Panc1 (cell line): ENCODE data around the gene ACP7.

Experiments used
- POLR2AphosphoS5 ChIP-seq: IDR thresholded peaks from 2 replicates; pipeline ENCODE4 v1.6.1; 2012; ENCODE audit warnings: mild to moderate bottlenecking, low read depth, low read length, moderate library complexity
- REST ChIP-seq, 2 experiments: IDR thresholded peaks; 2 replicates each; pipeline ENCODE4 v1.6.1; 2011 to 2012; ENCODE audit warnings: low read depth in 2 of 2, control low read depth in 1 of 2, low read length in 1 of 2, mild to moderate bottlenecking in 1 of 2, moderate library complexity in 1 of 2; ENCODE audit not compliant: insufficient read depth in 1 of 2
- TCF7L2 ChIP-seq: IDR thresholded peaks from 2 replicates; pipeline ENCODE4 v1.6.1; 2011; ENCODE audit warnings: mild to moderate bottlenecking, low read depth, low read length, inconsistent platforms
- TF ChIP-seq, protein P1 (sequence below): fragments of 450-650 bp; IDR thresholded peaks from 2 replicates; pipeline ENCODE4 v1.5.1; 2017; ENCODE audit warnings: mild to moderate bottlenecking

DNA sequence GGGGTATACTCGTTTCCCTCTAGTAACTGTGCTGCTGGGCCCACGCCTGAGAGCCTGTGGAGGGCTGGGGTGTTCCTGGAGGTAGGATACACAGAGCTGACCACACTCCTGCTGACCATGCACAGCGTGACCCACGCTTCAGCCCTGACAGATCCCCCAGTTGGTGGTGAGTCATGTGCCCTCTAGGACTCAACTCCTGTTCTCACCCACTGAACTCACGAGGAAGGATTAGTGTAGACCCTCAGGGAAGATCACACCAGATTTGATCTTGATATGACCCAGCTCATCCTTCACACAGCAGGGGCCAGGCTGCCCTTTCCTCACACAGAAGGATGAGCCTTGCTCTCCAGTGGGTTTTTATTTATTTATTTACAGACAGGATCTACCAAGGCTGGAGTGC is 13.3 kb upstream of the ACP7 start:
- TF ChIP-seq, protein P1, sequence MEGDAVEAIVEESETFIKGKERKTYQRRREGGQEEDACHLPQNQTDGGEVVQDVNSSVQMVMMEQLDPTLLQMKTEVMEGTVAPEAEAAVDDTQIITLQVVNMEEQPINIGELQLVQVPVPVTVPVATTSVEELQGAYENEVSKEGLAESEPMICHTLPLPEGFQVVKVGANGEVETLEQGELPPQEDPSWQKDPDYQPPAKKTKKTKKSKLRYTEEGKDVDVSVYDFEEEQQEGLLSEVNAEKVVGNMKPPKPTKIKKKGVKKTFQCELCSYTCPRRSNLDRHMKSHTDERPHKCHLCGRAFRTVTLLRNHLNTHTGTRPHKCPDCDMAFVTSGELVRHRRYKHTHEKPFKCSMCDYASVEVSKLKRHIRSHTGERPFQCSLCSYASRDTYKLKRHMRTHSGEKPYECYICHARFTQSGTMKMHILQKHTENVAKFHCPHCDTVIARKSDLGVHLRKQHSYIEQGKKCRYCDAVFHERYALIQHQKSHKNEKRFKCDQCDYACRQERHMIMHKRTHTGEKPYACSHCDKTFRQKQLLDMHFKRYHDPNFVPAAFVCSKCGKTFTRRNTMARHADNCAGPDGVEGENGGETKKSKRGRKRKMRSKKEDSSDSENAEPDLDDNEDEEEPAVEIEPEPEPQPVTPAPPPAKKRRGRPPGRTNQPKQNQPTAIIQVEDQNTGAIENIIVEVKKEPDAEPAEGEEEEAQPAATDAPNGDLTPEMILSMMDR: no peak
- TF ChIP-seq POLR2AphosphoS5: no peak
- no peak for TF ChIP-seq TCF7L2
- TF ChIP-seq REST (IDR thresholded peaks at IDR 0.05; ENCODE audit: insufficient read depth in 1 of 2, low read depth in 2 of 2, low read length in 1 of 2): no peak
